NCI-H524 (cell line): ENCODE results near the gene TMCO4.
"Not testable (repeated sequence)": the region's sequence is repeated elsewhere in the genome, so short reads cannot be mapped to it uniquely, and the experiment has no call there.

Experiments
- DNase-seq, 2 experiments: peaks; one replicate each; lab custom pipeline; 2025; lab: John Stamatoyannopoulos, UW

Gene TMCO4

GRCh38 chr1:19637606-19638005 lies 162.1 kb downstream of the TMCO4 start:
- no peak for DNase-seq

- DNase-seq = not testable (repeated sequence)
These were observed 163.0 kb downstream of the TMCO4 start for GRCh38 chr1:19636749-19637148.

- no peak for DNase-seq
These were observed 163.7 kb downstream of the TMCO4 start for GRCh38 chr1:19636065-19636464.

GRCh38 chr1:19635646-19636045 lies 164.1 kb downstream of the TMCO4 start:
- no peak for DNase-seq

- not testable (repeated sequence) for DNase-seq
These were observed 164.7 kb downstream of the TMCO4 start for GRCh38 chr1:19635064-19635463.

- DNase-seq = no peak
These were observed 166.6 kb downstream of the TMCO4 start for GRCh38 chr1:19633106-19633505.
